Endothelial cell of umbilical vein (primary cell): Measurements from ENCODE around the gene ZNF23. TPM values are rescaled to one million over a fixed set of nuclear protein-coding genes. Genes with fewer than 3 reads are reported as not detected.

Experiments used
- BruUV-seq: library from RNA; stranded (reverse); fragments of 400-500 nt; replicated peaks from 2 replicates; lab custom pipeline; 2021; lab: Mats Ljungman, UMichigan
- CTCF ChIA-PET: fragments of 300-600, 350-600 bp; sonication (Branson Sonifier 250); formaldehyde crosslinking; loops from one replicate; lab custom pipeline; 2021; ENCODE audit warnings: antibody characterized with exemption, inconsistent platforms; lab: Charles Lee
- POLR2A ChIA-PET: fragments of 300-600, 350-600 bp; sonication (Branson Sonifier 250); formaldehyde crosslinking; loops from one replicate; lab custom pipeline; 2021; ENCODE audit warnings: antibody characterized with exemption, inconsistent platforms; lab: Charles Lee
- DNase-seq: peaks from one replicate; pipeline ENCODE4 v3.0.0-alpha.2; 2011; ENCODE audit warnings: low read depth, low spot score
- FAIRE-seq: peaks from 2 replicates; lab custom pipeline; 2011; peaks lifted over from hg19 to GRCh38; lab: Jason Lieb, UNC
- H2AFZ ChIP-seq: 2 replicates; pipeline ENCODE4 v1.6.0; 2012; ENCODE audit warnings: low read depth, low read length, control low read depth, inconsistent platforms
- H3K27ac ChIP-seq: 2 replicates; pipeline ENCODE4 v1.5.1; 2011; ENCODE audit warnings: low read depth, mild to moderate bottlenecking, control low read depth, low read length, moderate library complexity; ENCODE audit not compliant: insufficient read depth
- H3K27me3 ChIP-seq, 2 experiments: 2 replicates each; pipeline versions ENCODE4 v1.6.0 to v1.6.1; 2011; ENCODE audit warnings: low read length in 2 of 2, mixed read lengths in 1 of 2; ENCODE audit not compliant: control insufficient read depth in 2 of 2, insufficient read depth in 2 of 2
- H3K36me3 ChIP-seq, 2 experiments: 2 replicates in 1 of 2; 3 replicates in 1 of 2; pipeline ENCODE4 v1.5.1; 2011; ENCODE audit warnings: low read length in 2 of 2, mild to moderate bottlenecking in 1 of 2, moderate library complexity in 1 of 2; ENCODE audit not compliant: control insufficient read depth in 2 of 2, insufficient read depth in 2 of 2; ENCODE audit errors: extremely low read depth in 1 of 2
- H3K4me1 ChIP-seq: 3 replicates; pipeline ENCODE4 v1.5.1; 2011; ENCODE audit warnings: mild to moderate bottlenecking, low read length; ENCODE audit not compliant: control insufficient read depth, insufficient read depth; ENCODE audit errors: extremely low read depth
- H3K4me2 ChIP-seq: 2 replicates; pipeline ENCODE4 v1.6.1; 2011; ENCODE audit warnings: low read length, control low read depth, mixed read lengths; ENCODE audit not compliant: insufficient read depth
- H3K4me3 ChIP-seq, 3 experiments: fragments of 200-600 bp in 1 of 3; sonication (generic), shearing (Covaris generic) in 1 of 3; replicated peaks in 1 of 3; 2 replicates each; pipeline ENCODE4 v1.5.1; 2011 to 2016; ENCODE audit warnings: control low read depth in 3 of 3, low read length in 3 of 3, mild to moderate bottlenecking in 2 of 3, inconsistent platforms in 1 of 3, low read depth in 1 of 3, moderate library complexity in 1 of 3; ENCODE audit not compliant: insufficient read depth in 1 of 3
- H3K79me2 ChIP-seq: 2 replicates; pipeline ENCODE4 v1.6.0; 2012; ENCODE audit warnings: low read length, inconsistent platforms; ENCODE audit not compliant: control insufficient read depth, insufficient read depth
- H3K9ac ChIP-seq: replicated peaks from 2 replicates; pipeline ENCODE3; 2011; ENCODE audit warnings: low read length, control low read depth; ENCODE audit not compliant: insufficient read depth; ENCODE audit errors: extremely low read depth
- H3K9me1 ChIP-seq: replicated peaks from 3 replicates; pipeline ENCODE4 v1.6.0; 2011; ENCODE audit warnings: mild to moderate bottlenecking, low read length; ENCODE audit not compliant: control insufficient read depth, insufficient read depth; ENCODE audit errors: extremely low read depth
- H3K9me3 ChIP-seq: replicated peaks from 2 replicates; pipeline ENCODE4 v1.5.1; 2012; ENCODE audit warnings: low read length, inconsistent platforms; ENCODE audit not compliant: control insufficient read depth, insufficient read depth
- H4K20me1 ChIP-seq: replicated peaks from 2 replicates; pipeline ENCODE3; 2011; ENCODE audit warnings: mild to moderate bottlenecking, low read length; ENCODE audit not compliant: control insufficient read depth, insufficient read depth; ENCODE audit errors: extremely low read depth
- EZH2 ChIP-seq: IDR thresholded peaks from 2 replicates; pipeline ENCODE4 v1.6.1; 2012; ENCODE audit warnings: borderline replicate concordance, low read depth, mild to moderate bottlenecking, moderate library complexity, low read length, inconsistent platforms; ENCODE audit not compliant: severe bottlenecking
- FOS ChIP-seq: IDR thresholded peaks from 2 replicates; pipeline ENCODE4 v1.6.1; 2011; ENCODE audit warnings: mild to moderate bottlenecking, low read length, moderate library complexity, borderline replicate concordance; ENCODE audit not compliant: insufficient read depth
- GATA2 ChIP-seq: IDR thresholded peaks from 2 replicates; pipeline ENCODE4 v1.7.0; 2011; ENCODE audit warnings: low read depth, mild to moderate bottlenecking, moderate library complexity, mixed read lengths, low read length; ENCODE audit not compliant: insufficient read length, insufficient read depth
- JUN ChIP-seq: IDR thresholded peaks from 2 replicates; pipeline ENCODE4 v1.6.1; 2011; ENCODE audit warnings: borderline replicate concordance, low read depth; ENCODE audit not compliant: insufficient read length, insufficient read depth
- MYC ChIP-seq: IDR thresholded peaks from one replicate; pipeline ENCODE4 v1.6.1; 2011; ENCODE audit warnings: mild to moderate bottlenecking, low read depth, low read length
- POLR2A ChIP-seq: IDR thresholded peaks from 2 replicates; pipeline ENCODE4 v1.6.1; 2012; ENCODE audit warnings: low read depth, mild to moderate bottlenecking, control low read depth, low read length
- POLR2AphosphoS5 ChIP-seq: IDR thresholded peaks from 2 replicates; pipeline ENCODE4 v1.6.1; 2012; ENCODE audit warnings: low read depth, mild to moderate bottlenecking, control low read depth, low read length, moderate library complexity; ENCODE audit not compliant: insufficient read depth
- dilution Hi-C: fragments of 300-500 bp; cut with MboI; formaldehyde crosslinking; loops from one replicate; pipeline ENCODE4 v1.15.0; 2019; ENCODE audit warnings: low sequenced_read_pairs; ENCODE audit not compliant: extremely low pct_ligation_motif_present
- intact Hi-C: fragments of 100-400 bp; cut with micrococcal nuclease; formaldehyde crosslinking; loops from one replicate; pipeline ENCODE4 v1.10.0; 2022
- polyA plus RNA-seq, 4 experiments: library from polyadenylated mRNA; depleted of rRNA in 3 of 4; stranded (reverse) in 3 of 4; unstranded in 1 of 4; fragments of >200 nt; gene quantifications; 2 replicates each; pipeline versions ENCODE4 v1.2.1 to v1.2.3, GENCODE V29; 2011 to 2012; ENCODE audit warnings: missing spikeins in 1 of 4
- total RNA-seq: library from RNA; stranded (reverse); gene quantifications from 2 replicates; pipeline ENCODE4 v1.2.3, GENCODE V29; 2021
- TF ChIP-seq, protein P1 (sequence below): IDR thresholded peaks from 2 replicates; pipeline ENCODE4 v1.6.1; 2011; ENCODE audit not compliant: insufficient read depth, insufficient read length
- TF ChIP-seq, protein P2 (sequence below), 2 donors: IDR thresholded peaks; 1 replicate in 1 of 2; 2 replicates in 1 of 2; pipeline ENCODE4 v1.5.1; 2011; ENCODE audit warnings: low read length in 2 of 2, mild to moderate bottlenecking in 2 of 2, moderate library complexity in 2 of 2, control low read depth in 1 of 2, inconsistent platforms in 1 of 2, low read depth in 1 of 2; ENCODE audit not compliant: insufficient read depth in 1 of 2; ENCODE audit errors: extremely low read depth in 1 of 2

The ZNF23 gene
- total and polyA plus RNA-seq, 2 donors (not counting 3 experiments of a cell fraction or from before 2014, with no cell fraction given) = 2.1 to 6.4 TPM

DNA sequence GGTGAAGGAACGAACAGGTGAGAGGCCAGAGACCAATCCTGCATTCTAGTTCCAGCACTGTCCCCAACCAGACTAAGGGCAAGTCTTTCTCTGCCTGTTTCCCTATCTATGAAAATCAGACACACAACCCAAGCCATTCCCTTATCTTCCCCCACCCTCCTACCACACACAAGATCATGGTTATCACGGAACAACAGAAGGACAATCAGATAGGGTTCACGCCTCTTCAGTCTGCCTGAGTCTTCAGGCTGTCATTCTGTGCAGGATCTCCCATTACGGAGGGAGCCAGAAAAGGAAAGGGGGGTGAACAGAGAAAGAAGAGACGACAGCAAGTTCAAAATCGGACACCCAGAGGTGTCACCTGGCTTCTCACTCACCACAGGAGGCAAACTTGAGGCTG is 31.3 kb downstream of the ZNF23 start:
- H3K27me3 ChIP-seq = peaks cover 0 to 4% of the 10 kb centered on the region in 2 experiments
- no TSS peak for BruUV-seq

More for the DNA sequence above, 31.3 kb downstream of the ZNF23 start:
- CTCF ChIA-PET = no interaction called here
- TF ChIP-seq EZH2 (no peak), JUN (no peak), MYC (no peak), FOS (no peak), POLR2A (no peak), GATA2 (no peak), POLR2AphosphoS5 (no peak)
- TF ChIP-seq, protein P1, sequence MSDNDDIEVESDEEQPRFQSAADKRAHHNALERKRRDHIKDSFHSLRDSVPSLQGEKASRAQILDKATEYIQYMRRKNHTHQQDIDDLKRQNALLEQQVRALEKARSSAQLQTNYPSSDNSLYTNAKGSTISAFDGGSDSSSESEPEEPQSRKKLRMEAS = no peak
- TF ChIP-seq, protein P2, sequence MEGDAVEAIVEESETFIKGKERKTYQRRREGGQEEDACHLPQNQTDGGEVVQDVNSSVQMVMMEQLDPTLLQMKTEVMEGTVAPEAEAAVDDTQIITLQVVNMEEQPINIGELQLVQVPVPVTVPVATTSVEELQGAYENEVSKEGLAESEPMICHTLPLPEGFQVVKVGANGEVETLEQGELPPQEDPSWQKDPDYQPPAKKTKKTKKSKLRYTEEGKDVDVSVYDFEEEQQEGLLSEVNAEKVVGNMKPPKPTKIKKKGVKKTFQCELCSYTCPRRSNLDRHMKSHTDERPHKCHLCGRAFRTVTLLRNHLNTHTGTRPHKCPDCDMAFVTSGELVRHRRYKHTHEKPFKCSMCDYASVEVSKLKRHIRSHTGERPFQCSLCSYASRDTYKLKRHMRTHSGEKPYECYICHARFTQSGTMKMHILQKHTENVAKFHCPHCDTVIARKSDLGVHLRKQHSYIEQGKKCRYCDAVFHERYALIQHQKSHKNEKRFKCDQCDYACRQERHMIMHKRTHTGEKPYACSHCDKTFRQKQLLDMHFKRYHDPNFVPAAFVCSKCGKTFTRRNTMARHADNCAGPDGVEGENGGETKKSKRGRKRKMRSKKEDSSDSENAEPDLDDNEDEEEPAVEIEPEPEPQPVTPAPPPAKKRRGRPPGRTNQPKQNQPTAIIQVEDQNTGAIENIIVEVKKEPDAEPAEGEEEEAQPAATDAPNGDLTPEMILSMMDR (IDR thresholded peaks at IDR 0.05; ENCODE audit: extremely low read depth in 1 of 2, insufficient read depth in 1 of 2, low read depth in 1 of 2, low read length in 2 of 2) = no peak
- intact Hi-C loops = no loop called here
- no peaks in the 10 kb centered on the region for H3K4me1 ChIP-seq
- H2AFZ ChIP-seq = no peak overlapping the region
- dilution Hi-C loops = no loop called here
- H3K36me3 ChIP-seq = no peaks in the 10 kb centered on the region
- FAIRE-seq = no peak
- no peak for DNase-seq
- H3K79me2 ChIP-seq = no peaks in the 10 kb centered on the region
- no peaks in the 10 kb centered on the region for H3K9me3 ChIP-seq
- no peaks in the 10 kb centered on the region for H3K9me1 ChIP-seq
- H3K4me2 ChIP-seq = no peak overlapping the region
- no peak overlapping the region for H3K9ac ChIP-seq
- no peak overlapping the region for H3K27ac ChIP-seq
- POLR2A ChIA-PET = no interaction called here
- no peaks in the 10 kb centered on the region for H4K20me1 ChIP-seq
- no peak overlapping the region for H3K4me3 ChIP-seq
